ENCODE results near the gene GPSM3.
"Not testable (repeated sequence)": the region's sequence is repeated elsewhere in the genome, so short reads cannot be mapped to it uniquely, and the experiment has no call there.

The GPSM3 gene

GRCh38 chr6:32192608-32193039 is at the start of gene GPSM3:
GPSM3 (minus strand) TSS chr6:32192643; CDS start chr6:32192513, 130 bp downstream.
- peak; percentile 36 for DNase-seq

GRCh38 chr6:32240686-32241085 is 48.2 kb upstream of the GPSM3 start:
- no peak for DNase-seq

DNA sequence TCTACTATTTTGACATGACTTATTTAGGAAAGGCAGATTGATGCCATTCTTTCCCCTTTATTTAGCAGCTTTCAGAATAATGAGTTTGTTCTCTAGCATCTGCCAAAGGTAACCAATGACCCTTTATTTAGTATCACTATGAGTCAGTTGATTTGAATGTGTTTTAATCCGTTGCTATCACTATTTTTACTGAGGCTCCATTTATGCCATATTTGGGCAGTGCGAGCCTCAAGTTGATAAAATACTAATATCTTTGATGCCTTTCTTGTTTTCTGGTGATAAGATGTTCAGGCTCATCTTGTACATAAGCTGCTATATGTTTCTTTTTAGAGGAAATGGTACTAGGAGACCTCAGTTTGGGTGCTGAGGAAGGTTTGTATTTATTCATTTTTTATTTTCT is 47.0 kb upstream of the GPSM3 start:
- DNase-seq: no peak

DNA sequence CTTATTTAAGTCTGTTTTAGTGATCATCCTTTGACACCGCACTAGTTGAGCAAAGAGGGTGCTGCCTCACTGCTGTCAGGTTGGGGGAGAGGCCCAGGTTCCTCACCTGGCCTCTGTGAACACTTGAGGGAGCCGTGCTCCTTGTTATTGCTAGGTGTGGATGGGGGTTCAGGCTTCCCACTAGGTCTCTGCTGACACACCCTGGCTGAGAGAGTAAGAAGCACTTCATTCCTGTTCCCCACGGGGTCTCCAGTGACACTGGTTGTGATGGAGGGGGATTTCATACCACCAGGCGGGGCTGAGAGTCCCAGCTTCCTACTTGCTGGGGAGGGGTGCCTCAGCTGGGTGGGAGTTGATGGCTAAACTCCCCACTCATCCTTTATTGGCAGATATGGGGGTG is 42.5 kb upstream of the GPSM3 start:
- no peak for DNase-seq

DNA sequence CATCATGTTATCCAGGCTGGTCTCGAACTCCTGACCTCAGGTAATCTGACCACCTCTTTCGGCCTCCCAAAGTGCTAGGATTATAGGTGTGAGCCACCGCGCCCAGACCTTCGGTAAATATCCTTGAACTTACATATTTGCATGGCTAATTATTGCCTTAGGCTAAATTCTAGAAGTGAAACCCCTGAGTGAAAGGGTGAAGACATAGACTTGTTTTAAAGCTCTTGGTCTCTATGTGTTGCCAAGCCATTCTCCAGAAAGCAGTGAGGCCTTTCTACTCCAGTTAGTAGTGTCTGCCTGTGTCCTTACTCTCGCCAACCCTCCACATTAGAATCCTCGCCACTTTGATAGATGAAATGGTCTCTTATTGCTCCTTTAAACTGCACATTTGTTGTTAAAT is 34.0 kb upstream of the GPSM3 start:
- DNase-seq: no peak

- DNase-seq: no peak
Measured at GRCh38 chr6:32224696-32225095, 32.3 kb upstream of the GPSM3 start.

GRCh38 chr6:32223258-32224235 is 31.1 kb upstream of the GPSM3 start, which contains the start of gene NOTCH4:
NOTCH4 (minus strand) TSS chr6:32224067; CDS start chr6:32223928, 139 bp downstream.
- DNase-seq: no peak

GRCh38 chr6:32222333-32223230 is 30.1 kb upstream of the GPSM3 start:
- DNase-seq: no peak

- no peak for DNase-seq
Measured at GRCh38 chr6:32220021-32220420, 27.6 kb upstream of the GPSM3 start.

DNA sequence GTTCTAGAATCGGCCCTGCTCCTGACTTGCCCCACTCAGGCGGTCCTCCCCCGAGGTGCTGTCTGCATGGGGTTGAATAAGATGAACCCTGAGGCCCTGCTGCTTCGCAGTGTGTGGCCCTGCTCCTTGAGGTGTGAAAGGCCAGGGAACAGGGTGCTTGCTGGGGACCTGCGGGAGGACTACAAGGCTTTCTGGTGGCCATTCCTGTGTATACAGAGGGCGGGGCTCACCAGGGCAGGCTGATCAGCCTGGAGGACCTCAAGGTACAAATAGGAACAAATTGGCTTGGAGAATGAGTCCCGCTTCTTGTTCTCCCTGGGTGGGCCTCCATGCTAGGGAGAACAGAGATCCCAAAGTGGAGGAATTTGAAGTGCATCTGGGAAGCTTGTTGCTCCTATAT is 25.7 kb upstream of the GPSM3 start:
- no peak for DNase-seq

DNA sequence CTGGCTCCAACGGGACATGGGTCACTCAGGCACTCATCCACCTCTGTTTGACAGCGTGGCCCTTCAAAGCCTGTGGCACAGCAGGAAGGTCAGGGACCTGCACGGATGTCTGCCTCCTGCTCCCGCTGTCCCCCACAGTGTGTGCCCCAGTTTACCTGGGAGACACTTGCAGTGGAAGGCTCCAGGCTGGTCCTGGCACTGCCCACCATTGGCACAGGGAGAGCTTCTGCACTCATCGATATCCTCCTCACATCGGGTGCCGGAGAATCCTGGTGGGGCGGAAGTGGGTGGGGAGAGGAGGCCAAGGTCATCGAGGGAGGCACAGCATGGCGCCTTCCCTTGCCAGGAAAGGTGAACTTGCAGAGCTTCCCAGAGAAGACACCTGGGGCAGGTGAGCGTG is 24.6 kb upstream of the GPSM3 start:
- DNase-seq: no peak

- DNase-seq: no peak
Measured at GRCh38 chr6:32216285-32216684, 23.8 kb upstream of the GPSM3 start.

DNA sequence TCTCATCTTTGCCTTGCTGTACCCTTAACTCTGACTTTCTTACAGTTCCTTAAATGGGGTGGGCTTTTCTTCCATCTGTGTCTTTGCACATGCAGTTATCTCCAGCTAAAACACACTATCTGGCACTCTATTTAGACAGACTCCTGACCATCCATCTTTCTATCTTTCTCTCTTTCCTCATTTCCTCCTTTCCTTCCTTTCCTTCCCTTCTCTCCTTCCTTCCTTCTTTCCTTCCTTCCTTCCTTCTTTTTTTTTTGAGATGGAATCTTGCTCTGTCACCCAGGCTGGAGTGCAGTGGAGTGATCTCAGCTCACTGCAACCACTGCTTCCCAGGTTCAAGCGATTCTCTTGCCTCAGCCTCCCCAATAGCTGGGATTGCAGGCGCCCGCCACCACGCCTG is 23.2 kb upstream of the GPSM3 start:
- no peak for DNase-seq

DNA sequence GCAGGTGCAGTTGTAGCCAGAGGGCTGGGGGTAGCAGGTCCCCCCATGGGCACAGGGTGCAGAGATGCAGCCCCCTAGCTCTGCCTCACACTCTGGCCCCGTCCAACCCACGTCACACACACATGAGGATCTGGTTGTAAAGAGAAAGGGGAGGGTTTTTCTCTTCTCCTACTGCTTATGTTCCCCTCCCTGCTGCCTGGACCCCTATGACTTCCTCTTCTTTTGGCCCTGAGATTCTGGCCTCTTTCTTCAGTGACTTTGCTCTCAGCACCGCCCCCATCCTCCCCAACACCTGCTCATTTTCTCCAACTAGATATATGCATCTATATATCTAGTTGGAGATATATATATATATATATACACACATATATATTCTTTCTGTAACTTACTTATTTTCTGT is 21.7 kb upstream of the GPSM3 start:
- DNase-seq: no peak

DNA sequence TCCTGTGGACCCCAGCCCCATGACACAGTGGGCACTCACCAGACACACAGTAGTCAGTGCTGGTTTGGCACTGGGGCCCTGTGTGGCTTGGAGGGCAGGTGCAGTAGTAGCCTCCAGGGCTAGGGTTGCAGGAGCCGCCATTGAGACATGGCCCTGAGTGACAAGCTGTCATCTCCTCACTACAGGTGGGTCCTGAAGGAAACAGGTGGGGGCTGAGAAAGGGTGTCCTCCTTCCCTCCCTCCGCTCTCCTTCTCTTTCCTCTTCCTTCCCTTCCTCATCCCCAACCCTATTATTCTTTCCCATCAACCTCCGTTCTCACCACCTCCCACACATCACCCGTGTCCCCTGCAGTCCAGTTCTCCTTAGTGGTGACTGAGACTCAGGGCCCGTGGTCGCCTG is 21.2 kb upstream of the GPSM3 start:
- no peak for DNase-seq

GRCh38 chr6:32212076-32212760 is 19.8 kb upstream of the GPSM3 start:
- no peak for DNase-seq

DNA sequence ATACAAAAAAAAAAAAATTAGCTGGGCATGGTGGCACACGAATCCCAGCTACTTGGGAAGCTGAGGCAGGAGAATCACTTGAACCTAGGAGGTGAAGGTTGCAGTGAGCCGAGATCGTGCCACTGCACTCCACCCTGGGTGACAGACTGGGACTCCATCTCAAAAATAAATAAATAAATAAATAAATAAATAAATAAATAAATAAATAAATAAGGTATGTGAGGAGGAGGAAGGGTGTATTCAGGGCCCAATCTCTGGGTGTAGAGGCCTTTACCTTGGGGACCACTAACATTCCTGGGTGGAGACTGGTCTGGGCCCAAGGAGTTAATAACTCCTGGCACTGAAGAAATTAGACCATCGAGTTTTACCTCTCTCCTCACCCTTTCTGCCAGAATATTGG is 19.0 kb upstream of the GPSM3 start:
- not testable (repeated sequence) for DNase-seq

DNA sequence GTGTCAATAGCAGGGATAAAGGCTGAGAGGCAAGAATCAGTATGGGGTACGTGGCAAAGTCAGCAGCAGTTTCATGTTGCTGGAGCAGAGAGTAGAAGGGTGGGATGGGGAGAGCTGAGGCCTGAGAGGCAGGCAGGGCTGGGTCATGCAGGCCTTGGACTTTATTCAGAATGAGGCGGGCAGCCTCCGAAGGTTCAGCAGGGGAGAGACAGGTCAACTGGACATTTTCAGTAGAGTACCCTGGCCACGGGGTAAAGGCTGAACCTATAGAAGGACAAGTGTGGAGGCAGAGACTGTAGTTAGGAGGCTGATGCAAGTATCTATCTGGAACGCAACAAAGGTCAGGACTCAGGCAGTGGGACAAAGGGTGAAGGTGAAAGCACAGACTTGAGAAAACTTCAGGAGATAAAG is 17.8 kb upstream of the GPSM3 start:
- no peak for DNase-seq

- DNase-seq: no peak
Measured at GRCh38 chr6:32208996-32209395, 16.6 kb upstream of the GPSM3 start.

- DNase-seq: no peak
Measured at GRCh38 chr6:32204268-32204715, 11.8 kb upstream of the GPSM3 start.

DNA sequence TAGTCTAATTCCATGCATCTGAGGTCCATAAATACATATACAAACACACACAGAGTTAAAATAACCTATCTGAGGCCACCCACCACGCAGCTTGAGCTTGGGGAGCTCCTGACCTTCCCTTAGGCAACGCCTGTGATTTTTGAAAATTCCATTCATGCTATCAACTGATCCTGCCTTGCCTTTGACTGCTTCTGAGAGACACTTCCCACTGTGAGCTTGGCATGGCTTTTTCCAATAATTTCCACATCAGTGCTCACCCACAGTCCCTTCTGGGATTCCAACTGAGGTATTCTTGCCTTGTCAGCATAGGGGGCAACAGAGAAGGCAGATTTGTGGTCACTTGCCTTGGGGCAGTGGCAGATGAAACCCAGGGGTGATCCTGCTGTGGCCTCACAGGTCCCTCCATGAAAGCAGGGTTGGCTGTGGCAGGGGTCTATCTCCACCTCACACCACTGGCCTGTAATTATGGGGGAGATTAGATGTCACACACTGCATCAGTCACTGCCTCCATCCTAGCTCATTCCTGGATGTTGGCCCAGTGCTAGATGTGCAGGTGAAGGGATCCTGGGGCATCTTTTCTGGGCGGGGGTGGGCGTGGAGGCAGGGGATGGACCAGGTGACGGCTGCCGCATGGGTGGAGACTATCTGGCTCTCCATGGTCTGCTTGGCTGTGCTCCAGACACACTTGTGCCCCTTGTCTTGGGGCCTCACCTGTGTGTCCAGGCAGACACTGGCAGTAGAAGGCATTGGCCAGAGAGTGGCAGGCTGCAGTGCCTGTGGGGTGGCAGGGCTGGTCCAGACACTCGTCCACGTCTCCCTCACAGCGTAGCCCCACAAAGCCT is 11.2 kb upstream of the GPSM3 start:
- DNase-seq: no peak

GRCh38 chr6:32202186-32202585 is 9.7 kb upstream of the GPSM3 start:
- no peak for DNase-seq

All from KG1 (cell line).